Measurements from ENCODE around the gene BAAT. TPM values are rescaled to one million over a fixed set of nuclear protein-coding genes. Genes with fewer than 3 reads are reported as not detected.

BAAT gene
- total RNA-seq, 1 donor from 2014 or later = 0.07 TPM

DNA sequence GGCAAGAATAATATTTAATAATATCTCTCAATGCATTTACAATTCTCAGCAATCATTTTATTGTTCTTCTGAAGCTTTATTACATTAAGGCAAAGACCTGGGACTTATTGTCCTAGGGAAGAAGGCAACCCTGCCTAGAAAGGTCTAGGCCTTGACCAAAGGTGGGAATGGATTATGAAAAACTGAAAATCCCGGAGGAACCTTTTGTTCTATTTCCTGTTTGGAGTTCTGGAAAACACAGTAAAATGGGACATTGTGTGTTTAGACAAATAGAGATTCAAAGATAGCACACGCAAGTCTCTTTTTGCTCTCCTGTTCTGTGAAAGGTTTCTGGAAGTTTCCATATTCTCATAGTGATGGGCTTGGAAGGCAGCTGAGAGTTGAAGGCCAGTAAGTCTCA lies 31.1 kb downstream of the BAAT start:
- no peak overlapping the region for H3K27ac Mint-ChIP-seq
- no peak overlapping the region for H3K4me3 Mint-ChIP-seq
- H3K4me1 Mint-ChIP-seq = no peaks in the 10 kb centered on the region
- H3K27me3 Mint-ChIP-seq (ENCODE audit: low read depth) = peaks cover 8% of the 10 kb centered on the region
- TF ChIP-seq, protein P1, sequence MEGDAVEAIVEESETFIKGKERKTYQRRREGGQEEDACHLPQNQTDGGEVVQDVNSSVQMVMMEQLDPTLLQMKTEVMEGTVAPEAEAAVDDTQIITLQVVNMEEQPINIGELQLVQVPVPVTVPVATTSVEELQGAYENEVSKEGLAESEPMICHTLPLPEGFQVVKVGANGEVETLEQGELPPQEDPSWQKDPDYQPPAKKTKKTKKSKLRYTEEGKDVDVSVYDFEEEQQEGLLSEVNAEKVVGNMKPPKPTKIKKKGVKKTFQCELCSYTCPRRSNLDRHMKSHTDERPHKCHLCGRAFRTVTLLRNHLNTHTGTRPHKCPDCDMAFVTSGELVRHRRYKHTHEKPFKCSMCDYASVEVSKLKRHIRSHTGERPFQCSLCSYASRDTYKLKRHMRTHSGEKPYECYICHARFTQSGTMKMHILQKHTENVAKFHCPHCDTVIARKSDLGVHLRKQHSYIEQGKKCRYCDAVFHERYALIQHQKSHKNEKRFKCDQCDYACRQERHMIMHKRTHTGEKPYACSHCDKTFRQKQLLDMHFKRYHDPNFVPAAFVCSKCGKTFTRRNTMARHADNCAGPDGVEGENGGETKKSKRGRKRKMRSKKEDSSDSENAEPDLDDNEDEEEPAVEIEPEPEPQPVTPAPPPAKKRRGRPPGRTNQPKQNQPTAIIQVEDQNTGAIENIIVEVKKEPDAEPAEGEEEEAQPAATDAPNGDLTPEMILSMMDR (IDR thresholded peaks at IDR 0.05; ENCODE audit: unreplicated experiment) = no peak
- H3K36me3 Mint-ChIP-seq = peaks cover 1% of the 10 kb centered on the region
- DNase-seq (ENCODE audit: low spot score in 2 of 2, unreplicated experiment in 2 of 2) = no peak
- peaks cover 4% of the 10 kb centered on the region for H3K9me3 Mint-ChIP-seq

DNA sequence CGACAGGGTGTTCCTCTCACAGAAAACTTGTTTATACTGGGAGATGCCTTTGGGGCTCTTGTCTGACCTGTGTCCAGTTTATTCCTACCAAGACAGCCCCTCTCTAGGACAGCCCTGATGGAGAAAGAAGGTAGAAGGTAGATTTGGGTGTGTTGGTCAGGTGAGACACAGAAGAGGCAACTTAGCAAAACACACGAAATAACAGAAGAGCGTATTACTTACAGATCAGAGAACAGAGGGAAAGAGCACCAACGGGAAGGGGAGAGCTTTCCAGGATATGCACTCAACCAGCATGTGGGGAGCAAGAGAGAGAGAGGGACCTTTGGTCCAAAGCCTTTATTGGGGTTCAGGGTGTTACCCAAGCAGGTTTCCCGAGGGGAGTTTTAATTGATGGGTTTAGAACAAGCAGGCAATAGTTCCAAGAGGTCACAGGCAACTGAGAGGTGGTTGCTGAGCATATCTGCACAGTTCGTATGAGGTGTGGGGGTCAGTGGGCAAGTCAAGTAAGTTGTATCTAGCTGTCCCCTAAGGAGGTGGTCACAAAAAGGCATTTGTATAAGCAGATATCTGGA lies 31.8 kb downstream of the BAAT start:
- Mint-ChIP-seq H3K36me3 (peaks cover 1% of the 10 kb centered on the region), H3K27ac (no peak overlapping the region), H3K9me3 (peaks cover 4% of the 10 kb centered on the region), H3K4me1 (no peaks in the 10 kb centered on the region), H3K4me3 (no peak overlapping the region), H3K27me3 (ENCODE audit: low read depth) (peaks cover 13% of the 10 kb centered on the region)
- TF ChIP-seq, protein P1 (IDR thresholded peaks at IDR 0.05; ENCODE audit: unreplicated experiment) = no peak
- DNase-seq (ENCODE audit: low spot score in 2 of 2, unreplicated experiment in 2 of 2) = no peak

DNA sequence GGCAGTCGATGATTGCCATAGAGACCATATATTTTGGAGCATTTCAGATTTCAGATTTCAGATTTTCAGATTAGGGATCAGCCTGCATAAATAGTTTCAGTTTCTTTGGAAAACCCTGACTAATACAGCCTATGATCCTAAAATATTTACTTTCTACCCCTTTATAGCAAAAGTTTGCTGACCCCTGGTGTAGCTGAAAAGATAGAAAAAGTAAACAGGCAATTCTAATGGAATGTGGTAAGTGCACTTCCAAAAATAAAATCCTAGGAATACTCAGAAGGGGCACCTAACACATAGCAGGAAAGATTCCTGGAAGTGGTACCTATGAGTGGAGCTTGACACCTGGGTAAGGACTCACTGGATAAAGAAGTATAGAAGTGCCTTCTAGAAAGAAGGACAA lies 34.5 kb downstream of the BAAT start:
- H3K4me1 Mint-ChIP-seq = no peaks in the 10 kb centered on the region
- no peak for DNase-seq (ENCODE audit: low spot score in 2 of 2, unreplicated experiment in 2 of 2)
- H3K4me3 Mint-ChIP-seq = no peak overlapping the region
- H3K36me3 Mint-ChIP-seq = no peaks in the 10 kb centered on the region
- TF ChIP-seq, protein P1 (IDR thresholded peaks at IDR 0.05; ENCODE audit: unreplicated experiment) = no peak
- H3K27ac Mint-ChIP-seq = no peak overlapping the region
- H3K9me3 Mint-ChIP-seq = no peaks in the 10 kb centered on the region
- H3K27me3 Mint-ChIP-seq (ENCODE audit: low read depth) = peaks cover 37% of the 10 kb centered on the region

DNA sequence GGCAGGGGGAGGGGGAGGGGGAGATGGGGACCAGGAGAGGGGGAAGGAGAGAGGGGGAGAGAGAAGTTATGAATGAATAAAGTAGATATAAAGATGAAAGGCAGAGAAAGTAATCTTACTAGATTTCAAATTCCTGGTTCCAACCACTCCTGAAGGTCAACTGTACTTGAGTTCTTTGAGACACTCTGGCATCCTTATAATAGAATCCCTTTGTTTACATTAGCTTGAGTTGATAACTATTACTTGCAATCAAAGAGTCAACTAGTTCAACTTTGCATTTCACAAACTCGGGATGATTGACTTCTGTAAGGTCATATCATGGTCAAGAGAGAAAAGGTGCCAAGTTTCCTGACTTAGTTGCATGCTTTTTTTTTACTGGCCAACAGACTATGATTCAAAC lies 42.2 kb downstream of the BAAT start:
- peaks cover 30% of the 10 kb centered on the region for H3K27me3 Mint-ChIP-seq (ENCODE audit: low read depth)
- H3K9me3 Mint-ChIP-seq = peaks cover 3% of the 10 kb centered on the region
- no peak overlapping the region for H3K4me3 Mint-ChIP-seq
- TF ChIP-seq, protein P1 (IDR thresholded peaks at IDR 0.05; ENCODE audit: unreplicated experiment) = no peak
- H3K4me1 Mint-ChIP-seq = no peaks in the 10 kb centered on the region
- DNase-seq (ENCODE audit: low spot score in 2 of 2, unreplicated experiment in 2 of 2) = no peak
- H3K27ac Mint-ChIP-seq = no peak overlapping the region
- H3K36me3 Mint-ChIP-seq = no peaks in the 10 kb centered on the region

DNA sequence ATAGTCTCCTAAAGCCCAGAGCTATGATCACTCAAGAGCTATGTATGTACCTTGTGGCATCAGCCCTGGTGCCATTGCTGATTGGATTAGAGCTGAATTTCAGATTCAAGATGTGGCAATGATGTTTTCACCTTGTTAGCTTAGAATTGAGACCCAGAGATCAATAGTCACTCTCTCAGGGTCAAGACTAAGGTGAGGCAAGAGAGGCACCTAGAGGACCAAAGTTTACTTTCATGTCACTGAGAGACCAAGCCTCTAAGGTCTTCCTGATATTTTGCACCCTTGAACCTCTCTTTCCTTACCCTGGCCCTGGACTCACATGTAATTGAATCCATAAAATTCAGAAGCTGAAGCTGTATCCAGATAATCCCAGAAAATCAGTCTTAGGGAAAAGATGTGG lies 42.8 kb downstream of the BAAT start:
- TF ChIP-seq, protein P1 (IDR thresholded peaks at IDR 0.05; ENCODE audit: unreplicated experiment) = no peak
- Mint-ChIP-seq H3K9me3 (peaks cover 3% of the 10 kb centered on the region), H3K4me3 (no peak overlapping the region), H3K27me3 (ENCODE audit: low read depth) (peaks cover 23% of the 10 kb centered on the region), H3K27ac (no peak overlapping the region), H3K36me3 (no peaks in the 10 kb centered on the region), H3K4me1 (no peaks in the 10 kb centered on the region)
- no peak for DNase-seq (ENCODE audit: low spot score in 2 of 2, unreplicated experiment in 2 of 2)

DNA sequence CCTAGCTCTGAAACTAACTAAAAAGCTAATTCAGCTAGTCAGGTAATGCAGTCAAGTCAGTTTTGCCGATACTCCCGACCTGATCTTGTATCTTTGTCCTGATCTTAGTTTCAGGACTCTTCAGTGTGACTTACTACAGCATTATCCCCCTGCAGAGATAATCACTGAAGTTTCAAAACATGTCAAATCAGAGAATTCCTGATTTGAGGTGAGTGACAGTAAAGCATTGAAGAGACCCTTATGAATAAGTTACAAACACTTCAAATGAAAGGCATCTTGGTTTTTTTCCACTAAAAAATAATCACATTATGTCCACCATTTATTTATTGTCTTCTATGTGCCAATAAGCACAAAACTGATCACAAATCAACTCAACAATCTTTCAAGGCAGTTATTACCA lies 47.6 kb downstream of the BAAT start:
- no peak overlapping the region for H3K4me3 Mint-ChIP-seq
- H3K27me3 Mint-ChIP-seq (ENCODE audit: low read depth) = peaks cover 5% of the 10 kb centered on the region
- H3K9me3 Mint-ChIP-seq = peaks cover 3% of the 10 kb centered on the region
- no peak for DNase-seq (ENCODE audit: low spot score in 2 of 2, unreplicated experiment in 2 of 2)
- no peak overlapping the region for H3K27ac Mint-ChIP-seq
- no peaks in the 10 kb centered on the region for H3K36me3 Mint-ChIP-seq
- TF ChIP-seq, protein P1 (IDR thresholded peaks at IDR 0.05; ENCODE audit: unreplicated experiment) = no peak
- no peaks in the 10 kb centered on the region for H3K4me1 Mint-ChIP-seq
